ENCODE results near the gene ZNF774. TPM values are rescaled to one million over a fixed set of nuclear protein-coding genes. Genes with fewer than 3 reads are reported as not detected.
A peak's percentile ranks its signal among the peaks of the same experiment; 100 is the strongest.

Gene ZNF774
- polyA plus RNA-seq, 3 donors: 0.24 to 1.1 TPM; not detected in 1

GRCh38 chr15:90381515-90381914 lies 29.4 kb downstream of the ZNF774 start:
- no peak overlapping the region for H3K27ac ChIP-seq (ENCODE audit: low read depth, low read length)

GRCh38 chr15:90382320-90382719 lies 30.2 kb downstream of the ZNF774 start:
- H3K27ac ChIP-seq (ENCODE audit: low read depth, low read length): no peak overlapping the region

- no peak overlapping the region for H3K27ac ChIP-seq (ENCODE audit: low read depth, low read length)
- WGBS, 3 donors: 60 to 74% (median 64%) methylated on average over 2 of the region's 2 CpGs
Observed at GRCh38 chr15:90386221-90386620, 34.1 kb downstream of the ZNF774 start.

GRCh38 chr15:90387534-90388461 lies 35.7 kb downstream of the ZNF774 start, which contains the start of gene IQGAP1:
Gene IQGAP1 (plus strand): TSS chr15:90388242. CDS start chr15:90388342, 100 bp downstream.
- 4 to 6% (median 6%) methylated on average over 56 to 62 of the region's 62 CpGs for WGBS, 3 donors
- H3K27ac ChIP-seq (ENCODE audit: low read depth, low read length): peak within 1 kb of the TSS; percentile 88

- peak overlapping the region; percentile 88 for H3K27ac ChIP-seq (ENCODE audit: low read depth, low read length)
- 2% methylated on average over 42 to 52 of the region's 52 CpGs for WGBS, 3 donors
Observed at GRCh38 chr15:90388462-90389380, 36.6 kb downstream of the ZNF774 start.

- WGBS, 3 donors: 37 to 70% (median 52%) methylated on average over 6 of the region's 6 CpGs
- no peak overlapping the region for H3K27ac ChIP-seq (ENCODE audit: low read depth, low read length)
Observed at GRCh38 chr15:90389513-90389912, 37.4 kb downstream of the ZNF774 start.

GRCh38 chr15:90393040-90393439 lies 41.0 kb downstream of the ZNF774 start:
- no peak overlapping the region for H3K27ac ChIP-seq (ENCODE audit: low read depth, low read length)

GRCh38 chr15:90394074-90394473 lies 42.0 kb downstream of the ZNF774 start:
- H3K27ac ChIP-seq (ENCODE audit: low read depth, low read length): no peak overlapping the region
- 96 to 100% (median 100%) methylated on average over 1 of the region's 1 CpG for WGBS, 3 donors

More at GRCh38 chr15:90393040-90393439, 41.0 kb downstream of the ZNF774 start:
- 79 to 100% (median 84%) methylated on average over 1 of the region's 1 CpG for WGBS, 3 donors

- no peak overlapping the region for H3K27ac ChIP-seq (ENCODE audit: low read depth, low read length)
- WGBS, 3 donors: 91 to 96% (median 95%) methylated on average over 12 of the region's 12 CpGs
Observed at GRCh38 chr15:90394748-90395442, 42.8 kb downstream of the ZNF774 start.

- 84 to 87% (median 84%) methylated on average over 4 of the region's 4 CpGs for WGBS, 3 donors
- no peak overlapping the region for H3K27ac ChIP-seq (ENCODE audit: low read depth, low read length)
Observed at GRCh38 chr15:90396321-90396720, 44.2 kb downstream of the ZNF774 start.

GRCh38 chr15:90400005-90400758 lies 48.1 kb downstream of the ZNF774 start:
- WGBS, 3 donors: 53 to 62% (median 57%) methylated on average over 7 of the region's 7 CpGs
- peak overlapping the region; percentile 99 for H3K27ac ChIP-seq (ENCODE audit: low read depth, low read length)

- WGBS, 3 donors: 7 to 10% (median 8%) methylated on average over 7 of the region's 7 CpGs
- H3K27ac ChIP-seq (ENCODE audit: low read depth, low read length): peak overlapping the region; percentile 99
Observed at GRCh38 chr15:90400759-90401314, 48.8 kb downstream of the ZNF774 start.

GRCh38 chr15:90401495-90401894 lies 49.4 kb downstream of the ZNF774 start:
- no peak overlapping the region for H3K27ac ChIP-seq (ENCODE audit: low read depth, low read length)
- WGBS, 3 donors: 5 to 20% (median 17%) methylated on average over 1 of the region's 1 CpG

GRCh38 chr15:90402223-90402622 lies 50.1 kb downstream of the ZNF774 start:
- peak overlapping the region; percentile 46 for H3K27ac ChIP-seq (ENCODE audit: low read depth, low read length)

GRCh38 chr15:90402767-90403166 lies 50.7 kb downstream of the ZNF774 start:
- H3K27ac ChIP-seq (ENCODE audit: low read depth, low read length): no peak overlapping the region
- whole genome bisulfite sequencing, 3 donors: 69 to 81% (median 76%) methylated on average over 3 of the region's 3 CpGs

GRCh38 chr15:90405055-90405607 lies 53.0 kb downstream of the ZNF774 start:
- H3K27ac ChIP-seq (ENCODE audit: low read depth, low read length): no peak overlapping the region
- WGBS, 3 donors: 38 to 73% (median 55%) methylated on average over 3 of the region's 3 CpGs

GRCh38 chr15:90407336-90407735 lies 55.3 kb downstream of the ZNF774 start:
- 46 to 62% (median 61%) methylated on average over 3 of the region's 3 CpGs for WGBS, 3 donors
- no peak overlapping the region for H3K27ac ChIP-seq (ENCODE audit: low read depth, low read length)

Measured in adipose tissue (tissue), 3 donors.